Activated naive CD8-positive, alpha-beta T cell treated with anti-CD3 and anti-CD28 coated beads, Interleukin-2, amount 10 ng/mL, durations not matched to agents 7 days and 5 days (primary cell): ENCODE measurements around the gene ENOSF1. TPM values are rescaled to one million over a fixed set of nuclear protein-coding genes. Genes with fewer than 3 reads are reported as not detected.
"Not testable (repeated sequence)": the region's sequence is repeated elsewhere in the genome, so short reads cannot be mapped to it uniquely, and the experiment has no call there.

Experiments
- ATAC-seq: fragments of 150-1000 bp; cut with Tn5 transposase; one replicate; pipeline ENCODE4 v1.10.0; 2021; ENCODE audit warnings: low read depth, moderate library complexity
- POLR2A ChIA-PET: fragments of 350-600 bp; sonication (Branson Sonifier 250); formaldehyde crosslinking; loops from one replicate; lab custom pipeline; 2021; ENCODE audit warnings: antibody characterized with exemption; lab: Charles Lee
- DNase-seq: peaks from one replicate; pipeline ENCODE4 v3.0.0; 2021
- H3K27ac Mint-ChIP-seq: one replicate; pipeline ENCODE4 v1.8.0; 2022; ENCODE audit warnings: mild to moderate bottlenecking, mixed read lengths
- H3K27me3 Mint-ChIP-seq: one replicate; pipeline ENCODE4 v1.8.0; 2022; ENCODE audit warnings: mild to moderate bottlenecking, moderate library complexity, mixed read lengths
- H3K36me3 Mint-ChIP-seq: one replicate; pipeline ENCODE4 v1.8.0; 2021; ENCODE audit warnings: mild to moderate bottlenecking, mixed read lengths
- H3K4me1 Mint-ChIP-seq: one replicate; pipeline ENCODE4 v1.8.0; 2021; ENCODE audit warnings: mixed read lengths
- H3K4me3 Mint-ChIP-seq: one replicate; pipeline ENCODE4 v1.8.0; 2022; ENCODE audit warnings: mild to moderate bottlenecking, moderate library complexity, mixed read lengths
- H3K9me3 Mint-ChIP-seq: one replicate; pipeline ENCODE4 v1.8.0; 2021; ENCODE audit warnings: mixed read lengths
- total RNA-seq, 2 experiments: library from RNA; stranded (reverse); gene quantifications; one replicate each; pipeline ENCODE4 v1.2.3, GENCODE V29; 2021

Gene ENOSF1
- total RNA-seq, 2 experiments from 2014 or later: 76.0 to 79.5 TPM

DNA sequence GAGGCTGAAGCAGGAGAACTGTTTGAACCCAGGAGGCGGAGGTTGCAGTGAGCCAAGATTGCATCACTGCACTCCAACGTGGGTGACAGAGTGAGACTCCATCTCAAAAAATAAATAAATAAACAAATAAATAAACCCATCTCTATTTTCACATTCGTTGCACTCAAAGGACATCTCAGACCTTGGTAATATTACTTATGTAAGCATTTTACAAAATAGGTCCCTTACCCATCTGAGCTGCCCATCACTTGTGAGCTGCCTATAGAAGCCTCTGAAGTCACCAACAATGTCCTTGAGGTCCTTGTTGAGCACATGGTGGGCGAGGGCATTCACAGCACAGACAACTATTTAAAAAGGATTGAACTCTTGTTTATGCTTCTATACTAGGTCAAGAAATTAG, 15.4 kb downstream of the ENOSF1 start:
- H3K4me3 Mint-ChIP-seq: no peak overlapping the region
- ATAC-seq (no peak), DNase-seq (no peak)
- H3K9me3 Mint-ChIP-seq: no peaks in the 10 kb centered on the region
- POLR2A ChIA-PET: no interaction called here
- H3K27me3 Mint-ChIP-seq: no peaks in the 10 kb centered on the region
- H3K4me1 Mint-ChIP-seq: peaks cover 7% of the 10 kb centered on the region
- peaks cover 12% of the 10 kb centered on the region for H3K36me3 Mint-ChIP-seq
- no peak overlapping the region for H3K27ac Mint-ChIP-seq

DNA sequence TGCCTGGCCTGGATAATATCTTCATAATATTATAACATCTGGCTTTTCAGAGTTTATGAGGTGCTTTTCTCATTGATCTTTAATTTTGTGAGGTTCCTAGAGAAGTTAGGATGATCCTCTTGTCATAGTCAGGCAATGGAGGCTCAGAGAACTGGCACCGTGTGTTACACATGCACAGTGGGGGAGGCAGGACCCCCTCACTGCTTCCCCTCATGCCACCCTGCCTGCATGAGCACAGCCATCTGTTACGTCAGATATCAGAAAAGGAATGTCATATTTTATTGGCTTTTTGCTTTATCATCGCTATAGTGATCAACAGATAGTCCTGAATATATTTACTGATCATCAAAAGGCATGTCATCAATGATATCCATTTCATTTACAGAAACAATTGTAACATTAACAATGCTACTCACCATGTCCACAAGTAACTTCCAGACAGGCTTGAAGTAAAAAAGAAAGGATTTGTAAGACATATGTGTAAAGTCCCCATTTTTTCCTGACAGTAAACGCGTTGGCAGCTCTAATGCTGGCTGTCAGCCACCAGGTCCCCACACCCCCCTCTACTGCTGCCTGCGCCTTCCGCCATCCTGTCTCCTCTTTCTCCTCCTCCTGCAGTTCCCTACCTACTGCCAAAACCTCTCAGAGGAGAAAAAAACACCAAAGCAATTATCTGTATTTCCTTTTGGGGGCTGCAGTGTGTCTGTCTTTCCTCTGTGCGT, 18.8 kb downstream of the ENOSF1 start:
- POLR2A ChIA-PET: no interaction called here
- no peaks in the 10 kb centered on the region for H3K27me3 Mint-ChIP-seq
- peaks cover 7% of the 10 kb centered on the region for H3K36me3 Mint-ChIP-seq
- no peaks in the 10 kb centered on the region for H3K9me3 Mint-ChIP-seq
- H3K27ac Mint-ChIP-seq: peak overlapping the region; percentile 9
- ATAC-seq: no peak
- H3K4me3 Mint-ChIP-seq: no peak overlapping the region
- peaks cover 7% of the 10 kb centered on the region for H3K4me1 Mint-ChIP-seq
- DNase-seq: no peak

- Mint-ChIP-seq H3K9me3 (no peaks in the 10 kb centered on the region), H3K36me3 (peaks cover 7% of the 10 kb centered on the region), H3K27me3 (no peaks in the 10 kb centered on the region), H3K27ac (no peak overlapping the region), H3K4me1 (peaks cover 7% of the 10 kb centered on the region), H3K4me3 (no peak overlapping the region)
- no peak for ATAC-seq
- POLR2A ChIA-PET: interaction anchor here (0.6 to 0.7 kb wide), 2 partner anchors 38 to 72 kb away, joined by 3 to 5 read pairs; no protein-coding TSS in a partner anchor
- DNase-seq: no peak
Measured at GRCh38 chr18:692824-693223, 19.6 kb downstream of the ENOSF1 start.

GRCh38 chr18:688323-688722, 24.1 kb downstream of the ENOSF1 start:
- DNase-seq (no peak), ATAC-seq (no peak)
- H3K4me1 Mint-ChIP-seq: peaks cover 8% of the 10 kb centered on the region
- no peak overlapping the region for H3K4me3 Mint-ChIP-seq
- H3K27me3 Mint-ChIP-seq: no peaks in the 10 kb centered on the region
- POLR2A ChIA-PET: no interaction called here
- peak overlapping the region; percentile 21 for H3K27ac Mint-ChIP-seq
- no peaks in the 10 kb centered on the region for H3K9me3 Mint-ChIP-seq
- H3K36me3 Mint-ChIP-seq: peaks cover 20% of the 10 kb centered on the region

DNA sequence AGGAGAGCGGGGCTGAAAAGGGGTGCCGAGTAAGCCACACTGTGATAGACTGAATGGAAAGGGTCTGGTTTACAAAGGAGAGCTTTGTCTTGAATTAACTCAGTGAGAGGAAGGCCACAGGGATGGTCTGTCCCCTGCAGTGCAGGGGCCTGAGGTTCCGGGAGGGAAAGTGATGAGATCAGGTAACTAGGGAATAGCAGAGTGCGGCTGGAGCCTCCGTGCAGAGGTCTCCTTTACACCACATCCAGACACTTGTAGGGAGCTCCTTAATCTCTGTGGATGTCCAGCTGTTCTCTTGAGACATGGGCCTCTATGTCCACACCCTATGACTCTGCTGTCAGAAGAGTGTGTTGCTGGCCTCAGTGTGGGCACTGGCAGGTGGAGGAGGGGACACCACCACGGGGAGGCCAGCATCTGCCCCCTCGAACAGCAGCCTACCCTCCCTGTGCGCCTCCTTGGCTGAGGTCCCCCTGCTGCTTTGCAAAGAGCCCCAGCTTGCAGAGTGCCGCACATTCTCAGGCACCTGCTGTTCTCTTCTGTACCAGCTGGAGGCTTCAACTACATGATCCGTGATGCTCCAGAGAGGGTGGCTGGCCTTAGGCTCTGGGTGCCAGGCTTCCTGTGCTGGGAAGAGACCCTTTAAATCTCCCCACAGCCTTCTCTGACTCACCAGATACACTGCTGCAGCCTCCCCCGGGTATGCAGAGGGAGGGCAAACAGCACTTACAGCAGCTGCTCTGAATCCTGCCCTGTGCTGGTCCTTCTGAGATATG, 25.9 kb downstream of the ENOSF1 start:
- H3K27me3 Mint-ChIP-seq: no peaks in the 10 kb centered on the region
- POLR2A ChIA-PET: interaction anchor here (0.5 to 0.9 kb wide), 2 partner anchors 29 to 90 kb away, joined by 3 to 4 read pairs; partner anchors contain the start of genes CLUL1 and TYMS
- DNase-seq (no peak), ATAC-seq (no peak)
- H3K36me3 Mint-ChIP-seq: peaks cover 24% of the 10 kb centered on the region
- peak overlapping the region; percentile 30 for H3K27ac Mint-ChIP-seq
- H3K9me3 Mint-ChIP-seq: no peaks in the 10 kb centered on the region
- peaks cover 15% of the 10 kb centered on the region for H3K4me1 Mint-ChIP-seq
- no peak overlapping the region for H3K4me3 Mint-ChIP-seq

- no peak for DNase-seq
Measured at GRCh38 chr18:685438-685837, 27.0 kb downstream of the ENOSF1 start.

DNA sequence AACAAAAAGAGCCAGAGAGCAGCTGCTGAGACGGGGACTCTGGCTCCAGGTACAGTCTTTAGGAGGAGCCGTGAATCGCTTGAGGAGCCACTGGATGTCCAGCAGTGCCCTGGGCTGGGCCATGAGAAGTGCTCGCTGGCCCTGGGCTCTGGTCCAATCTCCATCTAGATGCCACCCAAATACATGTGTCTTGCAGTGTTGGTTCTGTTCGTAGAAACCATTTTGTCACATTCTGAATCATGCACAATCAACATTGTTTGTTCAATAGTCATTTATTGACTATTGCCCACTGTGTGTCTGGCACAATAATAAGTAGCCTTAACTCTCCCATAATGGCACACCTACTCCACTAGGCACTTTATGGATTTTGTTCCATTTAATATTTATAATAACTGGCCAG, 28.9 kb downstream of the ENOSF1 start:
- H3K27me3 Mint-ChIP-seq: no peaks in the 10 kb centered on the region
- no peak overlapping the region for H3K27ac Mint-ChIP-seq
- peaks cover 18% of the 10 kb centered on the region for H3K4me1 Mint-ChIP-seq
- H3K4me3 Mint-ChIP-seq: no peak overlapping the region
- ATAC-seq (no peak), DNase-seq (no peak)
- H3K36me3 Mint-ChIP-seq: peaks cover 35% of the 10 kb centered on the region
- POLR2A ChIA-PET: interaction anchor here (3.7 kb wide), 1 partner anchor 25 kb away, joined by 39 read pairs; the partner anchor contains the start of gene TYMS
- H3K9me3 Mint-ChIP-seq: no peaks in the 10 kb centered on the region

More at GRCh38 chr18:685438-685837, 27.0 kb downstream of the ENOSF1 start:
- Mint-ChIP-seq H3K27ac (no peak overlapping the region), H3K36me3 (peaks cover 27% of the 10 kb centered on the region), H3K4me1 (peaks cover 18% of the 10 kb centered on the region), H3K9me3 (no peaks in the 10 kb centered on the region), H3K4me3 (no peak overlapping the region), H3K27me3 (no peaks in the 10 kb centered on the region)
- POLR2A ChIA-PET: interaction anchor here (0.9 kb wide), 1 partner anchor 27 kb away, joined by 4 read pairs; the partner anchor contains the start of gene TYMS
- ATAC-seq: no peak

DNA sequence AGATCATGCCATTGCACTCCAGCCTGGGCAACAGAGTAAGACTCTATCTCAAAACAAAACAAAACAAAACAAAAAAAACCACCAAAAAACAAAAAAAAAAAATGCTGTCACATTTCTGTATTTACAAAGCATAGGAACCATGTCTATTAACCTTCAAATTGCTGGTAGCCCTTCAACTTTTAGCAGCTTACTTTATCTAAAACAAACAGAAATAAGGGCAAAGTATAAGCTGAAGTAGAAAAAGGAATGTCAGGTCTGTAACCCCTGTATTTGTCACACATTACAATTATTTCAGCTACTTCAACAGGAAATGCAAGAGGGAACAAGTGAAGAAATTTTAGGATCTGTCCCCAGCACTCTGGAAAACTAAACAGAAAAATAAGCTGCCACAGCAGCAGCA, 29.6 kb downstream of the ENOSF1 start:
- H3K4me3 Mint-ChIP-seq: no peak overlapping the region
- peaks cover 18% of the 10 kb centered on the region for H3K4me1 Mint-ChIP-seq
- POLR2A ChIA-PET: interaction anchor here (0.6 to 3.7 kb wide), 3 partner anchors 24 to 130 kb away, joined by 3 to 39 read pairs (median 5); partner anchors contain the start of gene TYMS
- no peak for DNase-seq
- H3K27me3 Mint-ChIP-seq: no peaks in the 10 kb centered on the region
- H3K36me3 Mint-ChIP-seq: peaks cover 35% of the 10 kb centered on the region
- H3K9me3 Mint-ChIP-seq: no peaks in the 10 kb centered on the region
- no peak for ATAC-seq
- H3K27ac Mint-ChIP-seq: peak overlapping the region; percentile 94

GRCh38 chr18:682416-682815, 30.0 kb downstream of the ENOSF1 start:
- H3K27me3 Mint-ChIP-seq, ATAC-seq, H3K9me3 Mint-ChIP-seq, DNase-seq: not testable (repeated sequence)
- POLR2A ChIA-PET: interaction anchor here (0.6 to 3.7 kb wide), 7 partner anchors 12 to 148 kb away, joined by 3 to 39 read pairs (median 4); partner anchors contain the start of gene TYMS
- peaks cover 18% of the 10 kb centered on the region for H3K4me1 Mint-ChIP-seq
- H3K4me3 Mint-ChIP-seq: peak overlapping the region; percentile 64
- H3K36me3 Mint-ChIP-seq: peaks cover 34% of the 10 kb centered on the region
- peak overlapping the region; percentile 94 for H3K27ac Mint-ChIP-seq

DNA sequence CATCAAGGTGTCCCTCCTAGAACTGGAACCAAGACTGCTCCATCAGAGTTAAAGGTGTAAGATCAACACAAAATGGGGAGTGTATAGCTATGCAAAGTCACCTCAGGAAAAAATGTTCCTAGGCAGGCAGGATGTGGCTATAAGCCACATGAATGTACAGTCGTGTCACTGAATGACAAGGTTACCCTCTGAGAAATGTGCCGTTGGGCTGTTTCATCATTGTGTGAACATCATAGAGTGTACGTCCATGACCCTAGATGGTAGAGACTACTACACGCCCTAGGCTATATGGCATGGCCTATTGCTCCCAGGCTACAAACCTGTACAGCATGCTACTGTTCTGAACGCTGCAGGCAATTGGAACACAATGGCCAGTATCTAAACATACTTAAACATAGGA, 30.4 kb downstream of the ENOSF1 start:
- Mint-ChIP-seq H3K27me3 (no peaks in the 10 kb centered on the region), H3K27ac (peak overlapping the region; percentile 94), H3K4me3 (peak overlapping the region; percentile 72), H3K4me1 (peaks cover 18% of the 10 kb centered on the region), H3K9me3 (no peaks in the 10 kb centered on the region), H3K36me3 (peaks cover 34% of the 10 kb centered on the region)
- peak; percentile 44 for DNase-seq
- POLR2A ChIA-PET: interaction anchor here (0.7 to 3.7 kb wide), 7 partner anchors 11 to 148 kb away, joined by 3 to 39 read pairs (median 4); partner anchors contain the start of genes ENOSF1 and TYMS
- peak; percentile 99 for ATAC-seq

GRCh38 chr18:680392-680791, 32.0 kb downstream of the ENOSF1 start:
- ATAC-seq (no peak), DNase-seq (no peak)
- Mint-ChIP-seq H3K36me3 (peaks cover 30% of the 10 kb centered on the region), H3K4me3 (no peak overlapping the region), H3K4me1 (peaks cover 16% of the 10 kb centered on the region), H3K9me3 (no peaks in the 10 kb centered on the region), H3K27ac (peak overlapping the region; percentile 82), H3K27me3 (no peaks in the 10 kb centered on the region)
- POLR2A ChIA-PET: interaction anchor here (0.7 to 3.7 kb wide), 4 partner anchors 10 to 242 kb away, joined by 3 to 39 read pairs (median 4); partner anchors contain the start of gene TYMS

GRCh38 chr18:679516-679915, 32.9 kb downstream of the ENOSF1 start:
- Mint-ChIP-seq H3K9me3 (no peaks in the 10 kb centered on the region), H3K36me3 (peaks cover 27% of the 10 kb centered on the region), H3K27ac (no peak overlapping the region), H3K4me3 (no peak overlapping the region), H3K27me3 (no peaks in the 10 kb centered on the region), H3K4me1 (peaks cover 19% of the 10 kb centered on the region)
- no peak for ATAC-seq
- no peak for DNase-seq
- POLR2A ChIA-PET: interaction anchor here (0.7 to 1.9 kb wide), 2 partner anchors 21 to 568 kb away, joined by 4 to 6 read pairs; no protein-coding TSS in a partner anchor
